Muscle layer of duodenum (tissue), 2 donors: Measurements from ENCODE around the gene ZNF232.
"Not testable (repeated sequence)": the region's sequence is repeated elsewhere in the genome, so short reads cannot be mapped to it uniquely, and the experiment has no call there.

Source experiments
- H3K27ac ChIP-seq: one replicate; pipeline ENCODE4 v1.7.0; 2013; ENCODE audit warnings: mild to moderate bottlenecking, low read length
- H3K27me3 ChIP-seq: one replicate; pipeline ENCODE4 v1.7.0; 2013; ENCODE audit warnings: low read depth, mild to moderate bottlenecking, control low read depth, low read length
- H3K36me3 ChIP-seq, 2 donors: one replicate each; pipeline ENCODE4 v1.7.0; 2013; ENCODE audit warnings: low read length in 2 of 2, control low read depth in 1 of 2, mild to moderate bottlenecking in 1 of 2; ENCODE audit not compliant: insufficient read depth in 2 of 2, control insufficient read depth in 1 of 2
- H3K4me1 ChIP-seq, 2 donors: one replicate each; pipeline ENCODE4 v1.7.0; 2013; ENCODE audit warnings: low read length in 2 of 2, mild to moderate bottlenecking in 2 of 2, control low read depth in 1 of 2, moderate library complexity in 1 of 2; ENCODE audit not compliant: insufficient read depth in 2 of 2, control insufficient read depth in 1 of 2
- H3K4me3 ChIP-seq, 2 donors: one replicate each; pipeline ENCODE4 v1.7.0; 2013; ENCODE audit warnings: low read length in 2 of 2, low read depth in 1 of 2, mild to moderate bottlenecking in 1 of 2
- H3K9me3 ChIP-seq, 2 donors: one replicate each; pipeline ENCODE4 v1.7.0; 2013; ENCODE audit warnings: low read length in 2 of 2, control low read depth in 1 of 2, mild to moderate bottlenecking in 1 of 2; ENCODE audit not compliant: control insufficient read depth in 1 of 2
- donor health status: healthy.

Gene ZNF232

GRCh38 chr17:5135131-5135712 lies 23.5 kb upstream of the ZNF232 start:
- H3K4me3 ChIP-seq, H3K9me3 ChIP-seq, H3K27me3 ChIP-seq, H3K36me3 ChIP-seq, H3K4me1 ChIP-seq, H3K27ac ChIP-seq: not testable (repeated sequence)

GRCh38 chr17:5134571-5134970 lies 22.9 kb upstream of the ZNF232 start:
- H3K27ac ChIP-seq, H3K4me3 ChIP-seq, H3K36me3 ChIP-seq, H3K27me3 ChIP-seq, H3K9me3 ChIP-seq, H3K4me1 ChIP-seq: not testable (repeated sequence)

GRCh38 chr17:5133961-5134360 lies 22.3 kb upstream of the ZNF232 start:
- not testable (repeated sequence) for H3K4me1 ChIP-seq, H3K9me3 ChIP-seq, H3K36me3 ChIP-seq, H3K27ac ChIP-seq, H3K27me3 ChIP-seq, H3K4me3 ChIP-seq

GRCh38 chr17:5133311-5133710 lies 21.6 kb upstream of the ZNF232 start:
- H3K4me1 ChIP-seq, result no peaks in the 10 kb centered on the region
- H3K4me3 ChIP-seq, result no peak overlapping the region
- no peak overlapping the region for H3K27ac ChIP-seq
- no peaks in the 10 kb centered on the region for H3K9me3 ChIP-seq
- H3K36me3 ChIP-seq, result no peaks in the 10 kb centered on the region
- no peaks in the 10 kb centered on the region for H3K27me3 ChIP-seq

- H3K27ac ChIP-seq, H3K4me3 ChIP-seq, H3K36me3 ChIP-seq, H3K4me1 ChIP-seq, H3K27me3 ChIP-seq, H3K9me3 ChIP-seq: not testable (repeated sequence)
Measured at GRCh38 chr17:5132503-5133225, 21.0 kb upstream of the ZNF232 start.

- H3K27ac ChIP-seq, H3K36me3 ChIP-seq, H3K4me1 ChIP-seq, H3K27me3 ChIP-seq, H3K9me3 ChIP-seq, H3K4me3 ChIP-seq: not testable (repeated sequence)
Measured at GRCh38 chr17:5131799-5132502, 20.3 kb upstream of the ZNF232 start.

- H3K4me3 ChIP-seq, result no peak overlapping the region
- H3K9me3 ChIP-seq, result no peaks in the 10 kb centered on the region
- no peaks in the 10 kb centered on the region for H3K27me3 ChIP-seq
- H3K36me3 ChIP-seq, result no peaks in the 10 kb centered on the region
- no peaks in the 10 kb centered on the region for H3K4me1 ChIP-seq
- H3K27ac ChIP-seq, result no peak overlapping the region
Measured at GRCh38 chr17:5131146-5131715, 19.6 kb upstream of the ZNF232 start.

GRCh38 chr17:5130687-5131086 lies 19.0 kb upstream of the ZNF232 start:
- not testable (repeated sequence) for H3K27ac ChIP-seq, H3K9me3 ChIP-seq, H3K27me3 ChIP-seq, H3K36me3 ChIP-seq, H3K4me3 ChIP-seq, H3K4me1 ChIP-seq

- not testable (repeated sequence) for H3K27me3 ChIP-seq, H3K4me1 ChIP-seq, H3K9me3 ChIP-seq, H3K36me3 ChIP-seq, H3K4me3 ChIP-seq, H3K27ac ChIP-seq
Measured at GRCh38 chr17:5130261-5130660, 18.6 kb upstream of the ZNF232 start.

GRCh38 chr17:5129770-5130169 lies 18.1 kb upstream of the ZNF232 start:
- H3K27me3 ChIP-seq, H3K36me3 ChIP-seq, H3K4me3 ChIP-seq, H3K27ac ChIP-seq, H3K9me3 ChIP-seq, H3K4me1 ChIP-seq: not testable (repeated sequence)

GRCh38 chr17:5128905-5129535 lies 17.3 kb upstream of the ZNF232 start:
- Histone ChIP-seq H3K36me3 (no peaks in the 10 kb centered on the region), H3K4me3 (no peak overlapping the region), H3K27ac (no peak overlapping the region)

More at GRCh38 chr17:5128905-5129535, 17.3 kb upstream of the ZNF232 start:
- no peaks in the 10 kb centered on the region for H3K4me1 ChIP-seq
- H3K27me3 ChIP-seq, result peaks cover under 1% of the 10 kb centered on the region
- no peaks in the 10 kb centered on the region for H3K9me3 ChIP-seq
